Parathyroid adenoma (tissue), 2 donors: ENCODE data around the gene DDI2.
"Not testable (repeated sequence)": the region's sequence is repeated elsewhere in the genome, so short reads cannot be mapped to it uniquely, and the experiment has no call there.

Experiments
- H2AFZ ChIP-seq: fragments of 300-600 bp; sonication (generic); one replicate; pipeline ENCODE4 v1.7.0; 2017; ENCODE audit warnings: antibody characterized with exemption, mild to moderate bottlenecking
- H3K27ac ChIP-seq: fragments of 300-600 bp; sonication (generic); one replicate; pipeline ENCODE4 v1.7.0; 2017
- H3K27me3 ChIP-seq: fragments of 300-600 bp; sonication (generic); one replicate; pipeline ENCODE4 v1.7.0; 2017; ENCODE audit warnings: low read length; ENCODE audit not compliant: control insufficient read depth, insufficient read depth
- H3K36me3 ChIP-seq: fragments of 300-600 bp; sonication (generic); one replicate; pipeline ENCODE4 v1.7.0; 2017; ENCODE audit warnings: low read length; ENCODE audit not compliant: control insufficient read depth, insufficient read depth
- H3K4me1 ChIP-seq: fragments of 300-600 bp; sonication (generic); one replicate; pipeline ENCODE4 v1.7.0; 2017; ENCODE audit warnings: control low read depth
- H3K4me2 ChIP-seq: fragments of 300-600 bp; sonication (generic); one replicate; pipeline ENCODE4 v1.7.0; 2017; ENCODE audit warnings: low read length
- H3K4me3 ChIP-seq: fragments of 300-600 bp; sonication (generic); one replicate; pipeline ENCODE4 v1.7.0; 2017; ENCODE audit warnings: low read depth, low read length
- H3K79me2 ChIP-seq: fragments of 300-600 bp; sonication (generic); one replicate; pipeline ENCODE4 v1.7.0; 2017; ENCODE audit warnings: control low read depth
- H3K9ac ChIP-seq: fragments of 300-600 bp; sonication (generic); one replicate; pipeline ENCODE4 v1.7.0; 2017; ENCODE audit warnings: mild to moderate bottlenecking
- H3K9me3 ChIP-seq: fragments of 300-600 bp; sonication (generic); one replicate; pipeline ENCODE4 v1.7.0; 2017; ENCODE audit warnings: low read length; ENCODE audit not compliant: control insufficient read depth
- TF ChIP-seq, protein P1 (sequence below): fragments of 300-600 bp; sonication (generic); IDR thresholded peaks from one replicate; pipeline ENCODE4 v1.7.0; 2017; ENCODE audit warnings: antibody characterized with exemption, mild to moderate bottlenecking
- donor health status: primary hyperparathyroidism.

The DDI2 gene

DNA sequence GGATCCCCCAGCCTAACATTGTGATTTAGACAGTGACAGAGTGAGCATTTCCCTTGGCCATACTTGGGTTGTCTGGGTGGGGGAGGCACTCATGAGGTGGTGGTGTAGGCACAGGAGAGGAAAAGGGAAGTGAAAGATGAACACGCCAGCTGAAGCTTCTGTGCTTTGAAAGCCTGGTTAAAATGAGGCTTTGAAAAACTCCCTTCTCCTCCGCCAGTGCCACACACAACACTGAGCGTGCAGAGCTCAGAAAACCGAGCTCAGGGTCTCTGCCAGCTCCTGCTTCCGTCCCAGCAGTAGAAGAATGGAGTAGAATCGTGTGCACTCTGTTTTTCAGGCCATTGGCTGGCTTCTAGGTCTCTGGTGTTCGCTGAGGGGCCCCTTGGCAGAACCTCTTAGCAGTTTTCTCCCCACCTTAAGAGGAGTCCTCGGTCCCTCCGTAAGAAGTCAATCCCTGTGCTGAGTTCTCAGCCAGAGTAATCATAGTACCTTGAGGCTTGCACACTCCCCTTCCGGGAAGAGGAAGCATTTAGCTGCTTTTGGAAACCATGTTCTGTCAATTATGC, 79.8 kb downstream of the DDI2 start:
- no peak overlapping the region for H3K4me2 ChIP-seq
- H3K27ac ChIP-seq = no peak overlapping the region
- H2AFZ ChIP-seq = no peak overlapping the region
- peaks cover 19% of the 10 kb centered on the region for H3K79me2 ChIP-seq
- H3K4me1 ChIP-seq = no peaks in the 10 kb centered on the region
- no peak overlapping the region for H3K4me3 ChIP-seq
- H3K9me3 ChIP-seq = no peaks in the 10 kb centered on the region
- no peak overlapping the region for H3K9ac ChIP-seq
- H3K27me3 ChIP-seq = no peaks in the 10 kb centered on the region
- TF ChIP-seq, protein P1, sequence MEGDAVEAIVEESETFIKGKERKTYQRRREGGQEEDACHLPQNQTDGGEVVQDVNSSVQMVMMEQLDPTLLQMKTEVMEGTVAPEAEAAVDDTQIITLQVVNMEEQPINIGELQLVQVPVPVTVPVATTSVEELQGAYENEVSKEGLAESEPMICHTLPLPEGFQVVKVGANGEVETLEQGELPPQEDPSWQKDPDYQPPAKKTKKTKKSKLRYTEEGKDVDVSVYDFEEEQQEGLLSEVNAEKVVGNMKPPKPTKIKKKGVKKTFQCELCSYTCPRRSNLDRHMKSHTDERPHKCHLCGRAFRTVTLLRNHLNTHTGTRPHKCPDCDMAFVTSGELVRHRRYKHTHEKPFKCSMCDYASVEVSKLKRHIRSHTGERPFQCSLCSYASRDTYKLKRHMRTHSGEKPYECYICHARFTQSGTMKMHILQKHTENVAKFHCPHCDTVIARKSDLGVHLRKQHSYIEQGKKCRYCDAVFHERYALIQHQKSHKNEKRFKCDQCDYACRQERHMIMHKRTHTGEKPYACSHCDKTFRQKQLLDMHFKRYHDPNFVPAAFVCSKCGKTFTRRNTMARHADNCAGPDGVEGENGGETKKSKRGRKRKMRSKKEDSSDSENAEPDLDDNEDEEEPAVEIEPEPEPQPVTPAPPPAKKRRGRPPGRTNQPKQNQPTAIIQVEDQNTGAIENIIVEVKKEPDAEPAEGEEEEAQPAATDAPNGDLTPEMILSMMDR = no peak
- H3K36me3 ChIP-seq = no peaks in the 10 kb centered on the region

DNA sequence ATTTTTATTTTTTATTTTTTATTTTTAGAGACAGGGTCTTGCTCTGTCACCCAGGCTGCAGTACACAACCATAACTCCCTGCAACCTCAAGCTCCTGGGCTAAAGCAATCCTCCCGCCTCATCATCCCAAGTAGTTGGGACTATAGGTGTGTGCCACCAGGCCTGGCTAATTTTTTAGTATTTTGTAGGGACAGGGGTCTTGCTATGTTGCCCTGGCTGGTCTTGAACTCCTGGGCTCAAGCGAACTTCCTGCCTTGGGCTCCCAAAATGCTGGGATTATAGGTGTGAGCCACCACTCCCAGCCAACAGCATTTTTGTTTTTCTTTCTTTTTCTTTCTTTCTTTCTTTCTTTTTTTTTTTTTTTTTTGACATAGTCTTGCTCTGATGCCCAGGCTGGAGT, 80.9 kb downstream of the DDI2 start:
- H3K4me2 ChIP-seq = no peak overlapping the region
- TF ChIP-seq, protein P1 = no peak
- H3K4me1 ChIP-seq = no peaks in the 10 kb centered on the region
- H3K9me3 ChIP-seq = no peaks in the 10 kb centered on the region
- no peaks in the 10 kb centered on the region for H3K27me3 ChIP-seq
- peaks cover 14% of the 10 kb centered on the region for H3K79me2 ChIP-seq
- H3K9ac ChIP-seq = no peak overlapping the region
- H2AFZ ChIP-seq = no peak overlapping the region
- H3K27ac ChIP-seq = no peak overlapping the region
- no peaks in the 10 kb centered on the region for H3K36me3 ChIP-seq
- H3K4me3 ChIP-seq = no peak overlapping the region

DNA sequence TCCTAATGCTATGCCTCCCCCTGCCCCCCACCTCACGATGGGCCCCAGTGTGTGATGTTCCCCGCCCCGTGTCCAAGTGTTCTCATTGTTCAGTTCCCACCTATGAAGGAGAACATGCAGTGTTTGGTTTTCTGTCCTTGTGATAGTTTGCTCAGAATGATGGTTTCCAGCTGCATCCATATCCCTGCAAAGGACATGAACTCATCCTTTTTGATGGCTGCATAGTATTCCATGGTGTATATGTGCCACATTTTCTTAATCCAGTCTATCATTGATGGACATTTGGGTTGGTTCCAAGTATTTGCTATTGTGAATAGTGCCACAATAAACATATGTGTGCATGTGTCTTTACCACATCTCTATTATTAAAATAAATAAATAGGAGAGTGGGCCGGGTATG, 82.1 kb downstream of the DDI2 start:
- H3K4me2 ChIP-seq, H3K27me3 ChIP-seq, H3K36me3 ChIP-seq, H3K4me3 ChIP-seq, H2AFZ ChIP-seq, H3K9me3 ChIP-seq, H3K4me1 ChIP-seq, H3K27ac ChIP-seq, H3K9ac ChIP-seq: not testable (repeated sequence)
- peaks cover 12% of the 10 kb centered on the region for H3K79me2 ChIP-seq

DNA sequence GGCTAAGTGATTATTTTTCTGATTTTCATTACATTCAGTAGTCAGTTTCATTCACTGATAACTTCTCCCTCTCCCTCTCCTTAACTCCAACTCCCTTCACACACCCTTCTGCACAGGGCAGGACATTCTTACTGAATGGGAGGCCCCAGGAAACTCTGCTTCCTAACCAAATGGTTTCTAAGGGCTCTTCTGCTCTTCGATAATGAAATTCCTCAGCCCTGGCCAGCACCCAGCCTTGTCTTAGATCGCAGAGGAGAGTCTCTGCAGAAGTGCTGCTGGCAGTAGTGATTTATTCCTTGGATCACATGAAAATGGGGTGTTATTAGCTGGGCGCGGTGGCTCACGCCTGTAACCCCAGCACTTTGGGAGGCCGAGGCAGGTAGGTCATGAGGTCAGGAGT, 83.2 kb downstream of the DDI2 start:
- no peaks in the 10 kb centered on the region for H3K27me3 ChIP-seq
- TF ChIP-seq, protein P1 = no peak
- H3K27ac ChIP-seq = no peak overlapping the region
- H3K9me3 ChIP-seq = no peaks in the 10 kb centered on the region
- H3K4me2 ChIP-seq = no peak overlapping the region
- H3K4me3 ChIP-seq = no peak overlapping the region
- H2AFZ ChIP-seq = no peak overlapping the region
- no peaks in the 10 kb centered on the region for H3K36me3 ChIP-seq
- H3K79me2 ChIP-seq = peaks cover 13% of the 10 kb centered on the region
- no peaks in the 10 kb centered on the region for H3K4me1 ChIP-seq
- no peak overlapping the region for H3K9ac ChIP-seq

DNA sequence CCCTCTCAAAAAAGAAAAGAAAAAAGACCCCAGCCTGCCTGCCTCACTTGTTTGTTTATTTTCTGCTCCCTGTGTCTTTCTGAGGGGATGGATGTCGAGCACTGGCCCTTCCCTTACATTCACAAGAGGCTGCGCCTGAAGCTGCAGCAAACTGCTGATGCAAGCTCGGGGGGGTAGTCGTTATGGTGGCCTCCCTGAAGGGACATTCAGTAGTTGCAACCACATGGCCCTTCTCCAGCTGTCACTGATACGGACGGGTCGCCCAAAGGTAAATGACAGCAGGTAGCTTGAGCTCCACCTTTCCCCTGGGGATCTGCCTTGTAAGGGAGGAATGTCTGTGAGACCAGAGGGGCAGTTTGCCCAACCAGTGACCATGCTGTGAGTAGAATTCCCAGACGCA, 84.5 kb downstream of the DDI2 start:
- Histone ChIP-seq H3K27me3 (no peaks in the 10 kb centered on the region), H3K79me2 (peaks cover 22% of the 10 kb centered on the region), H3K36me3 (no peaks in the 10 kb centered on the region), H3K9ac (no peak overlapping the region), H2AFZ (no peak overlapping the region), H3K27ac (no peak overlapping the region), H3K9me3 (no peaks in the 10 kb centered on the region), H3K4me3 (no peak overlapping the region), H3K4me1 (no peaks in the 10 kb centered on the region), H3K4me2 (no peak overlapping the region)
- TF ChIP-seq, protein P1 = no peak
